ENCODE data around the gene KAT5. TPM values are rescaled to one million over a fixed set of nuclear protein-coding genes. Genes with fewer than 3 reads are reported as not detected.
A peak's percentile ranks its signal among the peaks of the same experiment; 100 is the strongest.

The KAT5 gene
- 10 to 100 TPM; 45.3 to 88.6 TPM for total RNA-seq
- polyA plus RNA-seq: 10 to 100 TPM; 70.0 to 95.3 TPM
- long read RNA-seq, donor 1, transcript KAT5-202 (13 exons, 2,059 nt): major isoform, 5 of 10 reads
- long read RNA-seq, donor 1, partial matches to known transcripts: 0 of 10 reads
- long read RNA-seq, donor 1, other reads (novel, unspliced or antisense): 0 of 10 reads
- long read RNA-seq, donor 2, partial matches to known transcripts: 40 of 127 reads
- long read RNA-seq, donor 2, other reads (novel, unspliced or antisense): 80 of 127 reads
- long read RNA-seq, donor 3, partial matches to known transcripts: 0 of 5 reads
- long read RNA-seq, donor 3, other reads (novel, unspliced or antisense): 0 of 5 reads
- long read RNA-seq, donor 4, partial matches to known transcripts: 0 of 1 reads
- long read RNA-seq, donor 4, other reads (novel, unspliced or antisense): 0 of 1 reads
- long read RNA-seq, donor 5, partial matches to known transcripts: 0 of 13 reads
- long read RNA-seq, donor 5, other reads (novel, unspliced or antisense): 0 of 13 reads

DNA sequence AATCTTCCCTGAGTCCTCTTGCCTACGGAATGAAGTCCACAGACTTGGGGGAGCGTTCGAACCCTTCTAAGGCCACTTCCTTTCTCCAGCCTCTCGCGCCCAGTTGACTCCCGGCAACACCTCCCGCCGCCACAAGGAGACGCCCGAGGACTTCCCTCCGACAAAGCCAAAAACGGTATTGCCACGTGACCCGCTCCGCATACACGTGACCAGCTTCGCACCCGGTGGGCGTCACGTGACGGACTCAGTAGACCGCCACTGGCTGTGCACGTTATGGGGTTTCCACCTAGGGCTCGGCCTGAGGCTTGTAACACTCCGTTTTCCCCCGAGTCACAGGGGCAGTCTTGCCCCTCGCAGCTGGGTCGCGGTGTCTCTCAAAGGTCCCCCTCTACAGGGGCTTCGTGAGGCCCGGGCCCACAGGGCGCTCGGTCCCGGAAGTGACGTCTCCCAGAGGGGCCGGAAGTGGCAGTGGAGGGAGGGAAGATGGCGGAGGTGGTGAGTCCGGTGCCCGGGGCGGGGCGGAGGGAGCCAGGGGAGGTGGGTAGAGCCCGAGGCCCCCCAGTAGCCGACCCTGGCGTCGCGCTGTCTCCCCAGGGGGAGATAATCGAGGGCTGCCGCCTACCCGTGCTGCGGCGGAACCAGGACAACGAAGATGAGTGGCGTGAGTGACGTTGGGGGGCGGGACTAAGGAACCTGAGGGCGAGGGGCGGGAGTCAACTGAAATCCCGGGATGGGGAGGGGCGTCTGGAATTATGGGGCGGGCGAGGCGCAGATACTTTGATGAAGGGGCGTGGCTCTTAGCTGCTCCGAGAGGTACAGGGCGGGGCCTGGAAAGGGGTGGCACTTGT lies at the start of gene KAT5:
KAT5 (plus strand) TSS at position 468 of the 848 bp plus-strand sequence; CDS start at position 484, 16 bp downstream.
- Histone ChIP-seq H3K9ac (ENCODE audit: insufficient read depth in 1 of 2, low read length in 2 of 2) (peak within 1 kb of the TSS; percentile 64 to 88), H3K27ac (ENCODE audit: low read depth in 1 of 2, low read length in 1 of 2) (peak within 1 kb of the TSS; percentile 95 to 97), H3K27me3 (ENCODE audit: control insufficient read depth in 3 of 3, insufficient read depth in 3 of 3, low read length in 2 of 3) (no peaks in the 10 kb centered on the region), H3K4me1 (ENCODE audit: control insufficient read depth in 5 of 5, insufficient read depth in 5 of 5, low read length in 5 of 5) (peaks cover 0 to 10% (median 0%) of the 10 kb centered on the region in 5 donors), H3K9me3 (ENCODE audit: control insufficient read depth in 4 of 4, insufficient read depth in 3 of 4, low read length in 3 of 4) (no peaks in the 10 kb centered on the region), H3K36me3 (ENCODE audit: control insufficient read depth in 4 of 4, insufficient read depth in 4 of 4, low read length in 4 of 4) (peaks cover 2 to 35% (median 31%) of the 10 kb centered on the region in 4 donors), H3K4me3 (peak within 1 kb of the TSS; percentile 72)
- DNase-seq (peak; percentile 99), ATAC-seq (ENCODE audit: insufficient read depth, low FRiP score) (peak; percentile 92)
- 1% methylated on average over 63 to 65 of the region's 65 CpGs for WGBS, 2 donors
- TF ChIP-seq, protein P1, sequence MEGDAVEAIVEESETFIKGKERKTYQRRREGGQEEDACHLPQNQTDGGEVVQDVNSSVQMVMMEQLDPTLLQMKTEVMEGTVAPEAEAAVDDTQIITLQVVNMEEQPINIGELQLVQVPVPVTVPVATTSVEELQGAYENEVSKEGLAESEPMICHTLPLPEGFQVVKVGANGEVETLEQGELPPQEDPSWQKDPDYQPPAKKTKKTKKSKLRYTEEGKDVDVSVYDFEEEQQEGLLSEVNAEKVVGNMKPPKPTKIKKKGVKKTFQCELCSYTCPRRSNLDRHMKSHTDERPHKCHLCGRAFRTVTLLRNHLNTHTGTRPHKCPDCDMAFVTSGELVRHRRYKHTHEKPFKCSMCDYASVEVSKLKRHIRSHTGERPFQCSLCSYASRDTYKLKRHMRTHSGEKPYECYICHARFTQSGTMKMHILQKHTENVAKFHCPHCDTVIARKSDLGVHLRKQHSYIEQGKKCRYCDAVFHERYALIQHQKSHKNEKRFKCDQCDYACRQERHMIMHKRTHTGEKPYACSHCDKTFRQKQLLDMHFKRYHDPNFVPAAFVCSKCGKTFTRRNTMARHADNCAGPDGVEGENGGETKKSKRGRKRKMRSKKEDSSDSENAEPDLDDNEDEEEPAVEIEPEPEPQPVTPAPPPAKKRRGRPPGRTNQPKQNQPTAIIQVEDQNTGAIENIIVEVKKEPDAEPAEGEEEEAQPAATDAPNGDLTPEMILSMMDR (IDR thresholded peaks at IDR 0.05; ENCODE audit: control extremely low read depth, extremely low read depth): peak; percentile 99

DNA sequence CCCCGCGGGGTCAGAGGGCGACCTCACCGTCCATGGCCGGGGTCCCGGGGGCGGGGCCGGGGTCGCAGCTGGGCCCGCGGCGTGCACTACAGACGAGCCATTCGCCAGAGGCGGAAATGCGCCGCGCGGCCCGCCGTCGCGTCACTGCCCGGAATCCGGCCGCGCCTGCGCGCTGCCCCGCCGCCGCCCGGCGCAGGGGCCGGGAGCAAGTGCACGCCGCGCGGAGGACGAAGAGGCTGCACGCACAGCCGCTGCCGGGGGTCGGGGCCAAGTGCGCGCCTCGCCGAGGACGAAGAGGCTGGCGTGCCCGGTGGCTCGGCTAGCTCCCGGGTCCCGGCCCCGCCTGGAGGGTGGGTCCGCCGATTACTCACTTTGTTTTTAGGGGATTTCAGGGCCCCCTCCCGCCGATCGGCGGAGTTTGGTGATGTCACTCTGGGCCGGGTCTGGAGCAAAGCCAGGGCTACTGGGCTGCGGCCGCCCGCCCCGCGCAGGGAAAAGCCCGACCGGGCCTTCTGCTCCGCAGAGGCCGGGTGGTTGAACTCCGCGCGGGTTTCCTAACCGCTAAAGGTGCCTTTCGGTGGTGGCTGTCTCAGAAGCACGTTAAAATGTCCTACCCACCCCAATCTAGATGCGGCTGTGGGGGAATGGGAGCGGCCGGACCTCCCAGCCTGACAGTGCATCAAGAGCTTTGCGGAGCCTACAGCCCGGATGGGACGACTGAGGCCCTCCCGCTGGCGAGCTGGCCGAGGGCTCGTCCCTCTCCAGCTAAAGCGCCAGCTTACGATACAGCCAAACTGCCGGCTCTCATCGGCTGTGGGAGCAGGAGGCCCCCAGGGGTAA lies 49.0 kb upstream of the KAT5 start, which contains the start of gene RELA:
RELA (minus strand) TSS at position 118 of the 840 bp plus-strand sequence; CDS start at position 34, 84 bp downstream.
- TF ChIP-seq, protein P1 (IDR thresholded peaks at IDR 0.05; ENCODE audit: control extremely low read depth, extremely low read depth): no peak
- Histone ChIP-seq H3K4me3 (peak within 1 kb of the TSS; percentile 79), H3K27me3 (ENCODE audit: control insufficient read depth in 3 of 3, insufficient read depth in 3 of 3, low read length in 2 of 3) (no peaks in the 10 kb centered on the region), H3K27ac (ENCODE audit: low read depth in 1 of 2, low read length in 1 of 2) (peak within 1 kb of the TSS; percentile 94 to 99), H3K9me3 (ENCODE audit: control insufficient read depth in 4 of 4, insufficient read depth in 3 of 4, low read length in 3 of 4) (no peaks in the 10 kb centered on the region), H3K4me1 (ENCODE audit: control insufficient read depth in 5 of 5, insufficient read depth in 5 of 5, low read length in 5 of 5) (peaks cover 0 to 20% (median 6%) of the 10 kb centered on the region in 5 donors), H3K9ac (ENCODE audit: insufficient read depth in 1 of 2, low read length in 2 of 2) (peak within 1 kb of the TSS; percentile 97), H3K36me3 (ENCODE audit: control insufficient read depth in 4 of 4, insufficient read depth in 4 of 4, low read length in 4 of 4) (peaks cover 4 to 34% (median 25%) of the 10 kb centered on the region in 4 donors)
- DNase-seq: peak; percentile 95 to 98 (median 97)
- 0% methylated on average over 65 to 91 of the region's 91 CpGs for WGBS, 2 donors
- peak; percentile 91 for ATAC-seq (ENCODE audit: insufficient read depth, low FRiP score)

DNA sequence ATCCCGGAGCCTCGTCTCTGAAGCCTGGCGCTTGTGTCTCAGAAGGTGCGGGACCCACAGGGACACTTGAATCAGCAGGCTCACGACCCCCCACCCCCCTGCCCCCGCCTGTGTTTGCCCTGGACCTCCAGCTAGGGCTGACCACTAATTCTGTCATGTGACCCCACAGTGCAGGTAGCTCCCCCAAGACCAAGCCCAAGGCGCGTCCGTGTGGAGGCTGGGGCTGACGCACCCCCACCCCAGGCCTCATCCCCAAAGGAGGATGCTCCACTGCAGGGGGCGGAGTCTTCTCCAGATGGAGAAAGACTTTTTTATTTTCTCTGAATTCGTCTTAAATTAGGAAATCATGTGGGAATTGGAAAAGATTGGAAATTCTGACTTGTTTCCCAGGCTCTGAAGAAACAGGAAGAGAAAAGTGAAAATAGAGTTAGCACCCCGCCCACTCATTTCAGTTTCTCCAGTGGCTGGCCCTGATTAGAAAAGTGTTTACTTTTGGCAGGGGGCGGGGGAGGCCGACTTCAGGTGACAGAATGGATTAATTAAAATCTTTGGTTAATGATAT lies 48.3 kb upstream of the KAT5 start:
- WGBS, 2 donors: 0 to 1% methylated on average over 15 of the region's 15 CpGs
- H3K9ac ChIP-seq (ENCODE audit: insufficient read depth in 1 of 2, low read length in 2 of 2): peak overlapping the region; percentile 96 to 97
- peaks cover 0 to 20% (median 6%) of the 10 kb centered on the region in 5 donors for H3K4me1 ChIP-seq (ENCODE audit: control insufficient read depth in 5 of 5, insufficient read depth in 5 of 5, low read length in 5 of 5)
- H3K27me3 ChIP-seq (ENCODE audit: control insufficient read depth in 3 of 3, insufficient read depth in 3 of 3, low read length in 2 of 3): no peaks in the 10 kb centered on the region
- no peaks in the 10 kb centered on the region for H3K9me3 ChIP-seq (ENCODE audit: control insufficient read depth in 4 of 4, insufficient read depth in 3 of 4, low read length in 3 of 4)
- peaks cover 0 to 27% (median 19%) of the 10 kb centered on the region in 4 donors for H3K36me3 ChIP-seq (ENCODE audit: control insufficient read depth in 4 of 4, insufficient read depth in 4 of 4, low read length in 4 of 4)
- peak overlapping the region; percentile 94 to 99 for H3K27ac ChIP-seq (ENCODE audit: low read depth in 1 of 2, low read length in 1 of 2)
- DNase-seq: peak; percentile 72 to 78 (median 72)
- TF ChIP-seq, protein P1 (IDR thresholded peaks at IDR 0.05; ENCODE audit: control extremely low read depth, extremely low read depth): no peak
- peak; percentile 31 for ATAC-seq (ENCODE audit: insufficient read depth, low FRiP score)
- H3K4me3 ChIP-seq: peak overlapping the region; percentile 79
